HG02981 (cell line): ENCODE data around the gene ZFTA.
"Not testable (repeated sequence)": the region's sequence is repeated elsewhere in the genome, so short reads cannot be mapped to it uniquely, and the experiment has no call there.

Experiments used
- ATAC-seq: cut with Tn5 transposase; IDR thresholded peaks from one replicate; pipeline ENCODE4 v1.9.1; 2021; ENCODE audit warnings: mild to moderate bottlenecking, moderate library complexity; ENCODE audit not compliant: unreplicated experiment

The ZFTA gene

GRCh38 chr11:63768237-63769041, at the start of gene ZFTA:
Gene ZFTA (minus strand): TSS chr11:63768775. CDS start chr11:63768622, 153 bp downstream.
- ATAC-seq = peak; percentile 58

DNA sequence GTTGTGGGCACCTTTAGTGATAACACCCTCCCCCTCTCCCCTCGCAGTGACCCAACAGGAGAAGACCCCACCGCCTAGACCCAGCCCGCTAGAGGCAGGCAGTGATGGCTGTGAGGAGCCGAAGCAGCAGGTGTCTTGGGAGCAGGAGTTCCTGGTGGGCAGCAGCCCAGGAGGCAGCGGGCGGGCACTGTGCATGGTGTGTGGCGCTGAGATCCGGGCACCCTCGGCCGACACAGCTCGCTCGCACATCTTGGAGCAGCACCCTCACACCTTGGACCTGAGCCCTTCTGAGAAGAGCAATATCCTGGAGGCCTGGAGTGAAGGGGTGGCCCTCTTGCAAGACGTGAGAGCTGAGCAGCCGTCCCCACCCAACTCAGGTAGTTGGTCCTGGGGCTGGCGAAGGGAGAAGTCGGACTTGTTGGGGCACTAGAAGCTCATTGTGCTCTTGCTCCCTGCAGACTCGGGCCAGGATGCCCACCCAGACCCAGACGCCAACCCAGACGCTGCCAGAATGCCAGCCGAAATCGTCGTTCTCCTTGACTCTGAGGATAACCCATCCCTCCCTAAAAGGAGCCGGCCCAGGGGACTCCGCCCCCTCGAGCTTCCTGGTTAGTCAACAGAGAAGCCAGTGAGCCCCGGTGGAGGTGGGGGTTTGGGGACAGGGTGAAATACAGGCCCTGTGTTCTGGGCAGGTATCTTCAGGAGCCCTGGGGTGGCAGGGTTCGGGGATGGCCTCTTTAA, 49.4 kb upstream of the ZFTA start:
- no peak for ATAC-seq

- no peak for ATAC-seq
Observed at GRCh38 chr11:63816732-63817131, 48.2 kb upstream of the ZFTA start.

DNA sequence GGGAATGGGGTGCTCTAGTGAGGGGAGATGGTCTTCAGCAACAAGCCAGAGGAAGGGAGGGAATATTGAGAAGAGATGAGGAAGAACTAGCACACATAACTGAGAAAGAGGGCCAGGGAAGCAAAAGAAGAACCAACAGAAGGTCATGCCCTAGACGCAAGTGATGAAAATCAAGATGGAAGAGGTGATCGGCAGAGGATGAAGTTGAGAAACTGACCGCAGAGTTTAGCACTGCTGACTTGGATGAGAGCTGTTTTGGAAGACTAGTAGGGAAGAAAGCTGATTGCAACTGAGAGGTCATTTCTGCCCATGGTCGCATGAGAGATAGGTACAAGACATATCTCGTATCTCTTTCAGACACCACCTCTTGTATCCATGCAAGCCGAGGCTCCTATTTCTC, 47.6 kb upstream of the ZFTA start:
- ATAC-seq = no peak

DNA sequence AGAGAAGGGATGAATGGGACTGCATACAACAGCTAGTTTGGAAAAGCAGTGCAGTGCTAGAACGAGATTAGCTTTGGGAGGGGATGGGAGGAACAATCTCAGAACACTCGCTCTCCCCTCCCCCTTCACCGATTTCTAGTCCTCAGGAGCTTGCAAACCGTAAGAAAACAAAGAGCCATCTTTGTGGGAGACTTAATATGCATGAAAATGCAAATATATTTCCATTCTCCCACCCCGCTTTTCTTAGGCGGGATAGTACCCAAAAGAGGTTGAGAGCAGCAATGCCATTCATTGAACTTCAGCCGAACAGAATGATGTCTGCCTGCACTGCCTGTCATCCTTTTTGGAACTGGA, 45.8 kb upstream of the ZFTA start:
- ATAC-seq = no peak

DNA sequence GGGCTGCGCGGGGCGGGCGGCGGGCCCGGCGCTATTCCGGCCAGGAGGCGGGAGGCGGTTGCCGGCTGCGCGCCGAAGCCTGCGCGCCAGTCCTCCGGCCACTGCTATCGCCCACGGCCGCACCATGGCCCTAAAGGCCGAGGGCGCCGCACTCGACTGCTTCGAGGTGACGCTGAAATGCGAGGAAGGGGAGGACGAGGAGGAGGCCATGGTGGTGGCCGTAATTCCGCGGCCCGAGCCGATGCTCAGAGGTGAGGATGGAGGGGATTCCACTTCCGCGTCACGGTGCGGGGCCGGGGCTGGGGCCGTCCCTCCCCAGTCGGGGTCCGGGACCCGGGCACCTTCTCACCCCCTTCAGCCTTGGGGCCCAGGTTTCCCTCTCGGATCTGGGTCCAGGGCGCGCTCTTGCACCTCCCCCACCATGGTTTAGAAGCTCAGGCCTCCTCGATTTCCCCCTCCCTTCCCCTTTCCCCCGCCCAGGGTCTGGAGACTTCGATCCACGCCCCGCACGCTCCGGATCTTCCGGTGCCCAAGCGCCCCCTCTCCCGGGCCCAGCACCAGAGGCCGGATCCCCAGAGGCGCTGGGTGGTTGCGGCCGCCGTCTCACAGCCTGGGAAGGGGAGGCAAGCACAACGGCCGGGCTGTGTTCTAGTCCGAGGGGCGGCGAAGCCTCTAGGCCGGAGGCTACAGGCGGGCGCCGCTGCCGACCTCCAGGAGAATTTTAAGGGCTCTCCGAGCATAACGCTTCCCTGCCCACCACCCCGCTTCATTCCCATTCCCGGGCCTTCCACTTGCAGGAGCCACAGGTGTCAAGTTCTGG, 45.2 kb upstream of the ZFTA start:
- peak; percentile 37 for ATAC-seq

GRCh38 chr11:63813035-63813562, 44.5 kb upstream of the ZFTA start, which contains the start of gene SPINDOC:
Gene SPINDOC (plus strand): TSS chr11:63813456. CDS start chr11:63813687, 231 bp downstream.
- peak; percentile 78 for ATAC-seq

DNA sequence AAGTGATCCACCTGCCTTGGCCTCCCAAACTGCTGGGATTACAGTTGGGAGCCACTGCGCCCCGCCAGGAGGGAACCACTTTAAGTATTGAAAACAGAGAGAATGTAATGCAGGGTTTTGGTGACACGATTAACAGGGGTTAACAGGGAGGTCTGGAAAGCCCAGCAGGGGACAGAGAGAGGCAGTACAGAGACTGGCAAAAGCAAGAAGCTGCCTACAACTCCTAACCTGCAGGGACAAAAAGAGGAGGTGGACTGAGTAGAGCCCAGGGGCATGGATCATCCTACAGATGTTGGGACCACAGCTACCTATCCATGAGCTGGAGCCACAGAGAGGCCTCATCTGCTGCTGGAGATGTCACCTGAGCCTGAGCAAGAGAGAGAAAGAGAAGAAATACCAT, 42.9 kb upstream of the ZFTA start:
- ATAC-seq = no peak

DNA sequence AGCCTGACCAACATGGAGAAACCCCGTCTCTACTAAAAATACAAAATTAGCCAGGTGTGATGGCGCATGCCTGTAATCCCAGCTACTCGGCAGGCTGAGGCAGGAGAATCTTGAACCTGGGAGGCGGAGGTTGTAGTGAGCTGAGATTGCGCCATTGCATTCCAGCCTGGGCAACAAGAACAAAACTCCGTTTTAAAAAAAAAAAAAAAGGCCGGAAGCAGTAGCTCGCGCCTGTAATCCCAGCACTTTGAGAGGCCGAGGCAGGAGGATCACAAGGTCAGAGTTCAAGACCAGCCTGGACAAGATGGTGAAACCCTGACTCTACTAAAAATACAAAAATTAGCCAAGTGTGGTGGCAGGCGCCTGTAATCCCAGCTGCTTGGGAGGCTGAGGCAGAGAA, 41.8 kb upstream of the ZFTA start:
- not testable (repeated sequence) for ATAC-seq

GRCh38 chr11:63805844-63806415, 37.4 kb upstream of the ZFTA start:
- ATAC-seq = no peak

- no peak for ATAC-seq
Observed at GRCh38 chr11:63804259-63804658, 35.7 kb upstream of the ZFTA start.

GRCh38 chr11:63802637-63803414, 34.3 kb upstream of the ZFTA start:
- no peak for ATAC-seq

DNA sequence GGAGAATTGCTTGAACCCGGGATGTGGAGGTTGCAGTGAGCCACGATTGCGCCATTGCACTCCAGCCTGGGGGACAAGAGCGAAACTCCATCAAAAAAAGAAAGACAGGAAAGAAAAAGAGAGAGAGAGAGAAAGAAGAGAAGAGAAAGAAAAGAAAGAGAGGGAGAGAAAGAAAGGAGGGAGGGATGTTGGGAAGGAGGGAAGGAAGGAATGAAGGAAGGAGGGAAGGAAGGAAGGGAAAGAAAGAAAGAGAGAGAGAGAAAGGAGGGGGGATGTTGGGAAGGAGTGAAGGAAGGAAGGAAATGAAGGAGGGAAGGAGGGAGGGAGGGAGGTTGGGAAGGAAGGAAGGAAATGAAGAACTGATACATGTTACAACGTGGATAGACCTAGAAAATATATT, 32.3 kb upstream of the ZFTA start:
- ATAC-seq = no peak

- no peak for ATAC-seq
Observed at GRCh38 chr11:63795066-63795465, 26.5 kb upstream of the ZFTA start.

DNA sequence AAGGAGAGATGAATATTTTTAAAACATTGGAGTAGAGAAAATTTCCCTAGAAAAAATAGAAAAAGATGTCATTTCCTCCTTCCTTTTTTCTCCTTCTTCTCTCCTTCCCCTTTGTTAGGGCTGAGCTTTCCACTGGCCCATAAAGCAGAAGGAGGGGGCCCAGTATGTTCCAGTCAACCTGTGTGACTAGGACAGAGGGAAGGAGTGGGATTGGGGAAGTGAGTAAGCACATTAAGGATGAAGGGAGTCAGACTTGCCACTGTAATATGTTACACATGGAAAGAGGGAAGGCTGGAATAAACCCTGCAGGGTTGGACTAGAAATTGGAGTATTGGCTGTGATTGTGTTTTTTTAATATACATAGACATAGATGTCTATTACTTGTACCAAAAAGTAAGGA, 24.6 kb upstream of the ZFTA start:
- ATAC-seq = no peak

GRCh38 chr11:63791495-63792167, 23.1 kb upstream of the ZFTA start:
- ATAC-seq = no peak

GRCh38 chr11:63785823-63786222, 17.2 kb upstream of the ZFTA start:
- ATAC-seq = no peak

GRCh38 chr11:63783925-63784592, 15.5 kb upstream of the ZFTA start:
- no peak for ATAC-seq

GRCh38 chr11:63782749-63783148, 14.2 kb upstream of the ZFTA start:
- no peak for ATAC-seq
